Chondrocyte (in vitro differentiated cells): ENCODE results near the gene FAM162B. TPM values are rescaled to one million over a fixed set of nuclear protein-coding genes. Genes with fewer than 3 reads are reported as not detected.

ENCODE experiments used
- total RNA-seq: library from RNA; stranded (reverse); gene quantifications from 3 replicates; pipeline ENCODE4 v1.2.1, GENCODE V29; 2021

Gene FAM162B
- total RNA-seq, 1 donor from 2014 or later = not detected

Other genes with a start within 250 kb of the FAM162B start
- gene TRAPPC3L, start 220.0 kb downstream of the FAM162B start, total RNA-seq = 0.19 TPM in 1 of 3 replicates, not detected in the others
- gene CALHM4, start 212.0 kb downstream of the FAM162B start, total RNA-seq = not detected in 3 replicates
- 38.4 to 52.2 TPM (median 44.4 TPM) in 3 replicates for gene RWDD1, start 194.2 kb downstream of the FAM162B start, total RNA-seq
- gene RSPH4A, start 149.2 kb downstream of the FAM162B start, total RNA-seq = 0.36 TPM in 1 of 3 replicates, not detected in the others
- gene ZUP1, start 97.0 kb downstream of the FAM162B start, total RNA-seq = 9.3 to 9.9 TPM (median 9.5 TPM) in 3 replicates
- gene KPNA5, start 84.5 kb downstream of the FAM162B start, total RNA-seq = 8.3 to 11.4 TPM (median 10.0 TPM) in 3 replicates
- not detected in 3 replicates for gene GPRC6A, start 63.4 kb upstream of the FAM162B start, total RNA-seq
- not detected in 3 replicates for gene RFX6, start 111.5 kb upstream of the FAM162B start, total RNA-seq